Karpas-422 (cell line): Measurements from ENCODE around the gene PLEKHG4. TPM values are rescaled to one million over a fixed set of nuclear protein-coding genes. Genes with fewer than 3 reads are reported as not detected.

ENCODE experiments used
- DNase-seq: peaks from one replicate; pipeline ENCODE4 v3.0.0-alpha.2; 2015
- H2AFZ ChIP-seq: fragments of 200-600 bp; sonication (generic); 2 replicates; pipeline ENCODE4 v1.6.1; 2014; ENCODE audit warnings: antibody characterized with exemption, low read length, mixed read lengths
- H3K27ac ChIP-seq: fragments of 200-600 bp; sonication (generic); 2 replicates; pipeline ENCODE4 v1.5.1; 2014; ENCODE audit warnings: mild to moderate bottlenecking, low read length, moderate library complexity
- H3K27me3 ChIP-seq: fragments of 200-600 bp; sonication (generic); 2 replicates; pipeline ENCODE4 v1.6.1; 2014; ENCODE audit warnings: low read length, mixed read lengths
- H3K36me3 ChIP-seq: fragments of 200-600 bp; sonication (generic); 2 replicates; pipeline ENCODE4 v1.6.1; 2014; ENCODE audit warnings: low read length, mixed read lengths; ENCODE audit not compliant: insufficient read depth
- H3K4me1 ChIP-seq: fragments of 200-600 bp; sonication (generic); 2 replicates; pipeline ENCODE4 v1.6.1; 2014; ENCODE audit warnings: mild to moderate bottlenecking, low read length, mixed read lengths
- H3K4me2 ChIP-seq: fragments of 200-600 bp; sonication (generic); 2 replicates; pipeline ENCODE4 v1.6.1; 2014; ENCODE audit warnings: low read length, low read depth, mild to moderate bottlenecking; ENCODE audit not compliant: poor library complexity, severe bottlenecking
- H3K4me3 ChIP-seq: fragments of 200-600 bp; sonication (generic); 2 replicates; pipeline ENCODE4 v1.5.1; 2014; ENCODE audit warnings: mild to moderate bottlenecking, antibody characterized with exemption, low read length, mixed read lengths
- H3K79me2 ChIP-seq: fragments of 200-600 bp; sonication (generic); 2 replicates; pipeline ENCODE4 v1.6.1; 2014; ENCODE audit warnings: mild to moderate bottlenecking, low read length, mixed read lengths
- H3K9ac ChIP-seq: fragments of 200-600 bp; sonication (generic); 2 replicates; pipeline ENCODE4 v1.6.0; 2014; ENCODE audit warnings: low read length
- H3K9me2 ChIP-seq: fragments of 200-600 bp; sonication (generic), shearing (Covaris generic); replicated peaks from 2 replicates; pipeline ENCODE4 v1.6.0; 2014; ENCODE audit warnings: mild to moderate bottlenecking, low read length, moderate library complexity; ENCODE audit not compliant: insufficient read depth
- H3K9me3 ChIP-seq: fragments of 300-700, 200-600 bp; sonication (generic); 2 replicates; pipeline ENCODE4 v1.6.1; 2014; ENCODE audit warnings: low read length, mixed read lengths
- H4K20me1 ChIP-seq: fragments of 200-600 bp; sonication (generic); 2 replicates; pipeline ENCODE4 v1.6.1; 2014; ENCODE audit warnings: mild to moderate bottlenecking, antibody characterized with exemption, low read length, low read depth; ENCODE audit not compliant: insufficient read depth
- total RNA-seq: library from RNA; depleted of rRNA; stranded (reverse); fragments of >200 nt; shearing (Covaris generic); gene quantifications from 2 replicates; pipeline ENCODE4 v1.2.3, GENCODE V29; 2014; ENCODE audit warnings: low replicate concordance

The PLEKHG4 gene
- total RNA-seq, 1 experiment from 2014 or later = 0.86 TPM

- H4K20me1 ChIP-seq = no peaks in the 10 kb centered on the region
- H3K9ac ChIP-seq = no peak overlapping the region
- H3K9me2 ChIP-seq = no peaks in the 10 kb centered on the region
- H3K4me2 ChIP-seq = no peak overlapping the region
- no peak overlapping the region for H3K4me3 ChIP-seq
- no peak overlapping the region for H3K27ac ChIP-seq
- no peaks in the 10 kb centered on the region for H3K79me2 ChIP-seq
- H2AFZ ChIP-seq = no peak overlapping the region
- peak; percentile 84 for DNase-seq
- peaks cover 9% of the 10 kb centered on the region for H3K4me1 ChIP-seq
- no peaks in the 10 kb centered on the region for H3K9me3 ChIP-seq
- H3K27me3 ChIP-seq = no peaks in the 10 kb centered on the region
- H3K36me3 ChIP-seq = no peaks in the 10 kb centered on the region
Observed at GRCh38 chr16:67284699-67285646, 5.6 kb downstream of the PLEKHG4 start.

DNA sequence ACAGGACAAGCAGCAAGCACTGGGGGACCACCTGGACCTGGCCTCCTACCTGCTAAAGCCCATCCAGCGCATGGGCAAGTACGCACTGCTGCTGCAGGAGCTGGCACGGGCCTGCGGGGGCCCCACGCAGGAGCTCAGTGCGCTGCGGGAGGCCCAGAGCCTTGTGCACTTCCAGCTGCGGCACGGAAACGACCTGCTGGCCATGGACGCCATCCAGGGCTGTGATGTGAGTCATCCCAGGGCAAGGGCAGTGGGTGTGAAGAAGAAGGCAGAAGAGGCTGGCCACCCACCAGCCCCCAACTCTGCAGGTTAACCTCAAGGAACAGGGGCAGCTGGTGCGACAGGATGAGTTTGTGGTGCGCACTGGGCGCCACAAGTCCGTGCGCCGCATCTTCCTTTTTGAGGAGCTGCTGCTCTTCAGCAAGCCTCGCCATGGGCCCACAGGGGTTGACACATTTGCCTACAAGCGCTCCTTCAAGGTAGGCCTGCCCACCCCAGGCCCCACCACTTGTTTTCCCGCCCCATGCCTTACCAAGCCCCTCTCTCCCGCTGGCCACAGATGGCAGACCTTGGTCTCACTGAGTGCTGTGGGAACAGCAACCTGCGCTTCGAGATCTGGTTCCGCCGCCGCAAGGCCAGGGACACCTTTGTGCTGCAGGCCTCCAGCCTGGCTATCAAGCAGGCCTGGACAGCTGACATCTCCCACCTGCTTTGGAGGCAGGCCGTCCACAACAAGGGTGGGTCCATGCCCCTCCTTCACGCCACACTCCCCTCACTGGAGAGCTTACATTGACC is 7.3 kb downstream of the PLEKHG4 start:
- Histone ChIP-seq H3K79me2 (no peaks in the 10 kb centered on the region), H3K4me1 (peaks cover 9% of the 10 kb centered on the region), H3K27ac (no peak overlapping the region), H3K36me3 (no peaks in the 10 kb centered on the region), H3K9me3 (no peaks in the 10 kb centered on the region), H3K27me3 (no peaks in the 10 kb centered on the region), H3K9me2 (no peaks in the 10 kb centered on the region), H3K9ac (no peak overlapping the region), H4K20me1 (no peaks in the 10 kb centered on the region), H2AFZ (no peak overlapping the region), H3K4me3 (no peak overlapping the region), H3K4me2 (no peak overlapping the region)
- no peak for DNase-seq

DNA sequence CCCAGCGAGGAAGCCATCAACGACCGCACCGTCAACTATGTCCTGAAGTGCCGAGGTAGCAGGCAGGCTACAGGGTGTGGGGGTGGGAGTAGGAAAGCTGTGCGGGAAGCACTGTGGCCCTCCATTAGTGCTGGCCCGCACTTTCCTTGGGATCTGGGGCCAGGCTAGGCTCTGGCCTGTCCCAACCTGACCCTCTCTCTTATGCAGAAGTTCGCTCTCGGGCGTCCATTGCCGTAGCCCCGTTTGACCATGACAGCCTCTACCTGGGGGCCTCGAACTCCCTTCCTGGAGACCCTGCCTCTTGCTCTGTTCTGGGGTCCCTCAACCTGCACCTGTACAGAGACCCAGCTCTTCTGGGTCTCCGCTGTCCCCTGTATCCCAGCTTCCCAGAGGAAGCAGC is 8.6 kb downstream of the PLEKHG4 start:
- no peak for DNase-seq
- Histone ChIP-seq H3K4me2 (no peak overlapping the region), H3K9ac (no peak overlapping the region), H2AFZ (no peak overlapping the region), H3K9me3 (no peaks in the 10 kb centered on the region), H3K4me3 (no peak overlapping the region), H3K4me1 (peaks cover 9% of the 10 kb centered on the region), H4K20me1 (no peaks in the 10 kb centered on the region), H3K27me3 (no peaks in the 10 kb centered on the region), H3K79me2 (no peaks in the 10 kb centered on the region), H3K27ac (no peak overlapping the region), H3K9me2 (no peaks in the 10 kb centered on the region), H3K36me3 (no peaks in the 10 kb centered on the region)

GRCh38 chr16:67291461-67291860 is 12.1 kb downstream of the PLEKHG4 start:
- H3K9me2 ChIP-seq = no peaks in the 10 kb centered on the region
- H2AFZ ChIP-seq = no peak overlapping the region
- no peaks in the 10 kb centered on the region for H3K36me3 ChIP-seq
- H4K20me1 ChIP-seq = no peaks in the 10 kb centered on the region
- H3K4me2 ChIP-seq = no peak overlapping the region
- H3K27me3 ChIP-seq = no peaks in the 10 kb centered on the region; the same call in 1 of the 2 replicates
- no peak overlapping the region for H3K9ac ChIP-seq
- no peaks in the 10 kb centered on the region for H3K4me1 ChIP-seq
- DNase-seq = no peak
- H3K27ac ChIP-seq = no peak overlapping the region
- H3K4me3 ChIP-seq = no peak overlapping the region
- H3K79me2 ChIP-seq = no peaks in the 10 kb centered on the region
- H3K9me3 ChIP-seq = no peaks in the 10 kb centered on the region

DNA sequence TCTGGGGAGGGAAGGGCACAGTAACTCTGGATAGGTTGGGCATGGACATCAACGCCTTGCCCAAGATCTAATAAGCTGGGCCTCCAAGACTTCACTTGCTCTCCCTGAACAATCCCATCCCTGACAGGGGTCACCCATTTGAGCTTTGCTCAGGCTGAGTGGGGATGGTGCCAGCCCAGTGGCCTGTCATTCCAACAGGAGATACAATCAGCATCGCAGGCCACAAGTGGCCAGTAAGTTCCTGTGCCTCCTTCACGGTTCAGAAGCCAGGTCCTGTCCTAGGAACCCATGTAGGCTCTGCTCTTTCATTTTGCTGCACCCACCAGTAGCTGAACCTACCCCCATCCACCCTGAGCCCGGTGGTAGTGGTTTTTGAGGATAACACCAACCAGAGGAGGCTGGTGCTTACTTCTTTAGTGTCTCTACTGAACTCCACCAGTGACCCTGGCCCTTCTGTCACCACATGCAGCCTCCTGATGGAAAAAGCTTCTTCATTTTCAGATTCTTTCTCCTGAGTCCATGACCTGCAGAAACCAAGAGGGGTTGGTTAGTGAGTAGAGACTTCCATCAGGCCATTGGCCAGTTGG is 14.9 kb downstream of the PLEKHG4 start:
- H3K9me3 ChIP-seq = no peaks in the 10 kb centered on the region
- DNase-seq = no peak
- no peaks in the 10 kb centered on the region for H3K79me2 ChIP-seq
- no peaks in the 10 kb centered on the region for H3K4me1 ChIP-seq
- no peaks in the 10 kb centered on the region for H3K36me3 ChIP-seq
- H3K9ac ChIP-seq = no peak overlapping the region
- no peak overlapping the region for H3K4me2 ChIP-seq
- no peak overlapping the region for H2AFZ ChIP-seq
- H4K20me1 ChIP-seq = no peaks in the 10 kb centered on the region
- H3K4me3 ChIP-seq = no peak overlapping the region
- H3K27me3 ChIP-seq = no peaks in the 10 kb centered on the region; the same call in 1 of the 2 replicates
- H3K27ac ChIP-seq = no peak overlapping the region
- no peaks in the 10 kb centered on the region for H3K9me2 ChIP-seq

- no peaks in the 10 kb centered on the region for H3K9me2 ChIP-seq
- no peak overlapping the region for H3K4me3 ChIP-seq
- H3K79me2 ChIP-seq = no peaks in the 10 kb centered on the region
- no peaks in the 10 kb centered on the region for H3K4me1 ChIP-seq
- H3K4me2 ChIP-seq = no peak overlapping the region
- no peaks in the 10 kb centered on the region for H3K9me3 ChIP-seq
- H3K27me3 ChIP-seq = no peaks in the 10 kb centered on the region; the same call in 1 of the 2 replicates
- H3K36me3 ChIP-seq = no peaks in the 10 kb centered on the region
- no peak overlapping the region for H3K9ac ChIP-seq
- H4K20me1 ChIP-seq = no peaks in the 10 kb centered on the region
- no peak overlapping the region for H2AFZ ChIP-seq
- DNase-seq = no peak
- no peak overlapping the region for H3K27ac ChIP-seq
Observed at GRCh38 chr16:67294938-67295361, 15.6 kb downstream of the PLEKHG4 start.

GRCh38 chr16:67296420-67296819 is 17.1 kb downstream of the PLEKHG4 start:
- H3K36me3 ChIP-seq = no peaks in the 10 kb centered on the region
- H3K27me3 ChIP-seq = no peaks in the 10 kb centered on the region; the same call in 1 of the 2 replicates
- H3K4me1 ChIP-seq = no peaks in the 10 kb centered on the region
- H3K9me2 ChIP-seq = no peaks in the 10 kb centered on the region
- no peak overlapping the region for H3K4me3 ChIP-seq
- no peak overlapping the region for H2AFZ ChIP-seq
- H3K79me2 ChIP-seq = no peaks in the 10 kb centered on the region
- no peak overlapping the region for H3K9ac ChIP-seq
- no peak for DNase-seq
- no peak overlapping the region for H3K27ac ChIP-seq
- H4K20me1 ChIP-seq = no peaks in the 10 kb centered on the region
- no peak overlapping the region for H3K4me2 ChIP-seq
- H3K9me3 ChIP-seq = no peaks in the 10 kb centered on the region

DNA sequence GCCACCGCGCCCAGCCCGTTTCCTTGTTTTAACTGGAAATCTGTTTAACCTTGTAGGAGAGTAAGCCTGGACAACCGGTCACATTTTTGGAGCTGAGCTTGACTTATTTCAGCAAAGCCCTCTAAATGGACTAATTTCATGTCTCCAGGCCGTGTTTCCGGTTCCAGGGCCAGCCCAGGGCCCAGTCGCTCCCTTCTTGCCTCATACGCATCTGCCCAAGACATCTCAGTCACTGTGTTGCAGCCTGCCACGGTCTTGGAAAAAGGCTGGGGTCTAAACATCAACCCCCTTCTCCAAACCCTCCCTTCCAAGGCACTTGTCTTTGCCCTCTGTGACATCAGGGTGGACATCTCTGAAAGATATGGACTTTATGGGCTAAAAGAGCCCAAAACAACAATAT is 18.9 kb downstream of the PLEKHG4 start:
- Histone ChIP-seq H3K9me2 (no peaks in the 10 kb centered on the region), H3K4me3 (no peak overlapping the region), H3K27me3 (no peaks in the 10 kb centered on the region; the same call in 1 of the 2 replicates), H3K9me3 (no peaks in the 10 kb centered on the region), H2AFZ (no peak overlapping the region), H3K4me1 (no peaks in the 10 kb centered on the region), H3K79me2 (no peaks in the 10 kb centered on the region), H3K36me3 (no peaks in the 10 kb centered on the region), H3K4me2 (no peak overlapping the region), H4K20me1 (no peaks in the 10 kb centered on the region), H3K9ac (no peak overlapping the region), H3K27ac (no peak overlapping the region)
- no peak for DNase-seq
